Epithelial cell of proximal tubule (primary cell): Measurements from ENCODE around the gene HOXA5. TPM values are rescaled to one million over a fixed set of nuclear protein-coding genes. Genes with fewer than 3 reads are reported as not detected.

ENCODE experiments used
- DNase-seq: peaks from one replicate; pipeline ENCODE4 v3.0.0-alpha.2; 2011; ENCODE audit warnings: low read depth
- H3K4me3 ChIP-seq: 2 replicates; pipeline ENCODE4 v1.5.1; 2011; ENCODE audit warnings: low read depth, mild to moderate bottlenecking, low read length
- CTCF ChIP-seq: conservative IDR thresholded peaks from 2 replicates; pipeline ENCODE4 v1.5.1; 2012; ENCODE audit warnings: low read depth, mild to moderate bottlenecking, low read length
- total RNA-seq: library from RNA; depleted of rRNA; stranded (reverse); fragments of >200 nt; gene quantifications from 2 replicates; pipeline ENCODE4 v1.2.3, GENCODE V29; 2015

The HOXA5 gene
- total RNA-seq, 1 donor from 2014 or later, result 47.6 TPM

GRCh38 chr7:27160546-27161213 lies 17.2 kb upstream of the HOXA5 start:
- no peak for DNase-seq
- peak overlapping the region; percentile 74 for H3K4me3 ChIP-seq
- peak; percentile 88 for TF ChIP-seq CTCF

DNA sequence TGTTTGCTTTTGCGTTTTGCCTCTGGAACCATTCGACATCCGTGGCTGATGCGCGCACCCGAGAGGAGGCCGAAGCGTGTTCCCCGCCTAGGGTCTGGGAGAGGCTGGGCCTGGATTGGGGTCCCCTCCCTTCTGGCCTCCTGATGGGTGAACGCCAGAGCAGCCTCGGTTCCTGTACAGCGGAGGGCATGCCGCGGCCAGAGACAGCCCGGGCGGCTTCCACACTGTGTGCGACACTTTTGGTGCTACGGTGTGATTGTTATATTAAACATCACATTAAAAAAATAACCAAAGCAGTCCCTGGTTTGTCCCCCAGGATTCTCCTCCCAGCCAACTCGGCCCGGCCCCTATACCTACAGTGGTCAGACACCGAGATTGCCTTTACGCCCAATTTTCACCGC lies 16.7 kb upstream of the HOXA5 start:
- peak overlapping the region; percentile 74 for H3K4me3 ChIP-seq
- no peak for TF ChIP-seq CTCF
- DNase-seq, result no peak

- peak overlapping the region; percentile 74 for H3K4me3 ChIP-seq
- no peak for DNase-seq
- no peak for TF ChIP-seq CTCF
Measured at GRCh38 chr7:27159266-27160144, 16.0 kb upstream of the HOXA5 start.

DNA sequence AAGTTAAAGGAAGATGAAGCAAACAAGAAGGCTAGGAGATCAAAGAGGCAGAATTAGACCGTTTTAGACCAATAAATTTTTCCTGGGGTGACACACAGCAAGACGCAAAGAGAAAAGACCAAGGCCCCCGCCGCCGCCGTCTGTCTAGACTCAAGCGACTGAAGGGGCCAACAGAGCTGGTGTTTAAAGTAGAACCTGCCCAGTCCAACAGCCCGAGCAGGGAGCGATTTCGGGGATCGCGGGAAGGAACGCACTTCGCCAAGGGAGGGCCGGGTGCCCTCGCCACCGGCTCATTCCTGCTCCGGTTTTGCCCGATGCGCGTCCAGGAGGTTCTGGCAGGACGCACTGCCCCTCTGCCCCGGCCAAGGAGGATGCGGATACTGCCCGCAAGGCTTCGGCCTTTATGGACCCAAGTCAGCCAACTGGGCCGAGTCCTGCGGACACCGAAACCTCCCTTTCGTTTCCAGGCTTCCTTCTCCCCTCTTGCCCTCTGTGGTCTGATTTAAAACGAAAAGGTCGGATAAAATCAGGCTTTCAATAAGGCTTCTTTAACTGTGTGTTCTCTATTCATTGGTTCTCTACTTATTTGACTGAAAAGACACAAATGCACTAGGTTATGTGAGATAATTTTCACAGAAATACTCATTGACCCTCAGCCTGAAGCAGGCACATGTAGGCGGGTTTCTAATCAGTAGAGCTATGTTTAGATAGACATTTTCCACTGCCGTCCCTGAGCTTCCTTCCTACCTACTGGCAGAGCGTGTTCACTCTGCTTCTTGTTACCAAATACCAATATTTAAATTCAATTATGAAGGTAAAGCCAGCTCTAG lies 15.2 kb upstream of the HOXA5 start:
- TF ChIP-seq CTCF, result no peak
- no peak for DNase-seq
- peak overlapping the region; percentile 74 for H3K4me3 ChIP-seq

- H3K4me3 ChIP-seq, result peak overlapping the region; percentile 74
- DNase-seq, result no peak
- no peak for TF ChIP-seq CTCF
Measured at GRCh38 chr7:27157702-27158431, 14.4 kb upstream of the HOXA5 start.
